GM12865 (cell line): ENCODE results near the gene DIAPH1.

Source experiments
- DNase-seq: peaks from one replicate; pipeline ENCODE4 v3.0.0; 2010; ENCODE audit warnings: low read depth
- H3K4me3 ChIP-seq: 2 replicates; pipeline ENCODE4 v1.5.1; 2011; ENCODE audit warnings: mild to moderate bottlenecking, low read depth, low read length, control low read depth
- TF ChIP-seq, protein P1 (sequence below): IDR thresholded peaks from 2 replicates; pipeline ENCODE4 v1.5.1; 2011; ENCODE audit warnings: low read length, control low read depth, low read depth, inconsistent platforms; ENCODE audit not compliant: insufficient read depth; ENCODE audit errors: missing control alignments

Gene DIAPH1

DNA sequence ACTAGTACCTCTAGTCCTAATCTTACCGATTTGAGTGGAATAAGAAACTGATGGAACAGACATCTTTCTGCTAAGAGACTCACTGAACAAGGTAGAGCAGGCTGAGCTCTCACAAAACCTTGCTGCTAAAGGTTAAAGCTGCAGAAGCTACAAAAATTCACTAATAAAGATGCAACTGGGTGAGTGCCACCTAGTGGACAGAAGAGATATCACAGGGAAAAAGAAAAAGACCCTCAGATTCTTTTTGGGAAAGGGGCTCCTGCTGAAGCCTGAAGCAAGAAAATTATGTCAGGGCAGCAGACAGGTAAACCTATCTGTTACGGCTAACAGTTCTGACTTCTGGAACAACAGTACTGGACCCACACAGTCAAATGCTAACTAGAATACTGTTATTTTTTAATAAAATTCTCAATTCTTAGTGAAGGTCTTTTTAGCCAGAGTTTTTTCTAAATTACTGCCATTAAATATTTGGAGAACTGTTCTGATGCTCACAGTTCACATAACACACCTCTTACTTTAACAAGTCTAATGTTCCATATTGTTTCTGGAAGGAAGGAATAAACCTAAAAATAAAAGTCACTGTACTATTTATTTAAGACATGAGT lies 51.2 kb downstream of the DIAPH1 start:
- TF ChIP-seq, protein P1, sequence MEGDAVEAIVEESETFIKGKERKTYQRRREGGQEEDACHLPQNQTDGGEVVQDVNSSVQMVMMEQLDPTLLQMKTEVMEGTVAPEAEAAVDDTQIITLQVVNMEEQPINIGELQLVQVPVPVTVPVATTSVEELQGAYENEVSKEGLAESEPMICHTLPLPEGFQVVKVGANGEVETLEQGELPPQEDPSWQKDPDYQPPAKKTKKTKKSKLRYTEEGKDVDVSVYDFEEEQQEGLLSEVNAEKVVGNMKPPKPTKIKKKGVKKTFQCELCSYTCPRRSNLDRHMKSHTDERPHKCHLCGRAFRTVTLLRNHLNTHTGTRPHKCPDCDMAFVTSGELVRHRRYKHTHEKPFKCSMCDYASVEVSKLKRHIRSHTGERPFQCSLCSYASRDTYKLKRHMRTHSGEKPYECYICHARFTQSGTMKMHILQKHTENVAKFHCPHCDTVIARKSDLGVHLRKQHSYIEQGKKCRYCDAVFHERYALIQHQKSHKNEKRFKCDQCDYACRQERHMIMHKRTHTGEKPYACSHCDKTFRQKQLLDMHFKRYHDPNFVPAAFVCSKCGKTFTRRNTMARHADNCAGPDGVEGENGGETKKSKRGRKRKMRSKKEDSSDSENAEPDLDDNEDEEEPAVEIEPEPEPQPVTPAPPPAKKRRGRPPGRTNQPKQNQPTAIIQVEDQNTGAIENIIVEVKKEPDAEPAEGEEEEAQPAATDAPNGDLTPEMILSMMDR: peak; percentile 69
- peak; percentile 17 for DNase-seq
- H3K4me3 ChIP-seq: no peak overlapping the region

DNA sequence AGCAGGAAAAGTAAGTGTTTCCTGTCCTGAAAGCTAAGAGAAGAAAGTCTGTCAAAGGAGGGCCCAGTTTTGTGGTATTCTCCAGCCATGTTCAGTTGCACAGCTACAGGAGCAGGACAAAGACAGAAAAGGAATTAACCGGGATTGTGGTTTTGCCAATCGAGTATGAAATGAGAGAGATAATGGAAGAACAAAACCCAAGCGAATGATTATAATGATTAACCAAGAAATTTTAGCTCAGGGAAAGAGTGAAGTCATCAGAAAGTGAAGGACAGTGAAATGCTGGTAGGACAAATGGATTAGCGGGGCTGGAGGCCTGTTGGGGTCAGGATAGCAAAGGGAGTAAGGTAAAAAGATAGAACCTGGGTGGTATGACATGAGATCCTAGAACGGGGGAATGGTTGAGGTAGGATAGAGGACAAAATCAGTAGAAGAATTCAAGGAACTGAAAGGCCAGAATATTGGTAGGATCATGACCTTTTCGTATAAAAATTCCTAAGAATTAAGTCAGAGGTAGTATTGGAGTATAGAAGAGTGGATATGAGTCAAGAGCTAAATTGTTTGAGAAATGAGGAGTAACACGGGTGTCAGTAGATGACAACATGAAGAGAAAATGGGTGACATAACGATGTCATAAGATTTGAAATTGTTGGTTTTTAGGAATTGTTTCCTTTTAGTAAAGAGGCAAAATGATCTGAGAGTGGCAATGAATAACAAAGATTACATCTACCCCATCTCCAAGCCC lies 52.8 kb downstream of the DIAPH1 start:
- H3K4me3 ChIP-seq: no peak overlapping the region
- no peak for DNase-seq
- TF ChIP-seq, protein P1: no peak

DNA sequence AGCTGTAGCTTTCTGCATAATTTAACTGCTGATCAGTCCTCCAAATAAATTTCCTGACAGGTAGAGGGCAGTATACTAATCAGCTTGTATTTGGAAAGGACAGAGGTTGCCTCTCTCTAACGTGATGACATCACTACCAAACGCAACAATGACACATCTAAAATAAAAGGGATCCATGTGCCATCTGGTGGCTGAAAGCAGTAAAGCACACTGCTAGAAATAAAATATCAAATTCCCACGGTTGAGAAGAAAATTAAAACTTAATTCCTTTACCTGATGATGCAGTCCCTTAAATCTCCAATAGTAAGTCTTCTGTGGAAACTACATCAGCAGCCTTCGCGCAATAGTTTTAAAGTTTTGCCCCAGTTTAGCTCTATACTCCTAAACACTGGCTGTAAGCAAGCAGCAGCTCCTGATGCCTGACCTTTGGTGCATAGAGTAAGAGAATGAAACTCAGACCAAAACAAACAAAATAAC lies 54.5 kb downstream of the DIAPH1 start:
- TF ChIP-seq, protein P1: peak; percentile 70
- DNase-seq: peak; percentile 94
- no peak overlapping the region for H3K4me3 ChIP-seq

DNA sequence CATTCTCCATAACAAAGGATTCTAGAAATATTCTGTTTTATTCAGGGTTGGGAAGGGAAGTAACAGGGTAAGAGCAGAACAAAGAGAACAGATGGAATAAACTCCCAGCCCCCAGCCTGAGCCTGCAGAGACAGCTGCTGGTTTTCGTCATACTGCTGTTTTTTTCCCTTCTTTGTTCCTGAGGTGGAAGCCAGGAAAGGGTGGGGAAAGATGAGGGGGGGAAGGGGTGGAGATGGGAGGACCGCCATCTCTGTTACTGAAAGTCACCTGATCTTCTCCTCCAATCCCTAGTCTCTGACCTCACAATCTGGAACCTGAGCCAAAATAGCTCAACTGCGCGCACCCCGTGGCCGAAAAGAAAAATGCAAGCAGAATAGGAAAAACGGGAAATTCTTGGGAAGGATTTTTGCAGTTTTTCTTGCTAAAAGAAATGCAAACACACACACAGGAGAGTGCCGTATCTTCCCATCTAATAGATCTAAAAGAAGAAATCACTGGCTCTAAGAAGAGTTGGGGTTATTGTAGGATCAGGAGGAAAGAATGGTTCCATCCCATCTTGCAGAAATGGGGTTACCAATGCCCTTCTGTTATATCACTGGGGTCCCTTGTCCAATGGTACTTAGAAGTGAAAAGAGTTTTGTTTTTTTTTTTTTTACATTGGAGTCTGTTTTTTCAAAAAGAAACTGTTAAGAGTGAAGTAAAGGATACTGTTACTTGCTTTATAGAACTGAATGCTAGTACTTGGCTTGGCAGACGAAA lies 57.9 kb downstream of the DIAPH1 start:
- H3K4me3 ChIP-seq: no peak overlapping the region
- TF ChIP-seq, protein P1: no peak
- no peak for DNase-seq

DNA sequence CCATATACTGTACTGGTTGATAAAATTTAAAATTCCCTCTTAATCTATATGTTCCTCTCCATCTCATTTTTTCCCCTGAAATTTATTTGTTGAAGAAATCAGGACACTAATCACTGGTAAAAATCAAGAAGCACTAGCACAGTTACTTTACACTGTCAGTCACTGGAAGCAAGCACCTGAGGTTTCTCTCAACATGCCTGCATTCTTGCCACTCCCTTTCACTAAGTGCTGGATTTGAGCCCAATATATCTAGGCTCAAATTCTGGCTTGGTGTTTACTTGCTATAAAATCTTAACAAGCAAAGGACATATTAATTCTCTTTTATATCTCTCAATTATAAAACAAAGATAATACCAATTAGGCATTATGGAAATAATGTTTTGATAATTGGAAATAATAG lies 58.6 kb downstream of the DIAPH1 start:
- TF ChIP-seq, protein P1: no peak
- no peak overlapping the region for H3K4me3 ChIP-seq
- no peak for DNase-seq

DNA sequence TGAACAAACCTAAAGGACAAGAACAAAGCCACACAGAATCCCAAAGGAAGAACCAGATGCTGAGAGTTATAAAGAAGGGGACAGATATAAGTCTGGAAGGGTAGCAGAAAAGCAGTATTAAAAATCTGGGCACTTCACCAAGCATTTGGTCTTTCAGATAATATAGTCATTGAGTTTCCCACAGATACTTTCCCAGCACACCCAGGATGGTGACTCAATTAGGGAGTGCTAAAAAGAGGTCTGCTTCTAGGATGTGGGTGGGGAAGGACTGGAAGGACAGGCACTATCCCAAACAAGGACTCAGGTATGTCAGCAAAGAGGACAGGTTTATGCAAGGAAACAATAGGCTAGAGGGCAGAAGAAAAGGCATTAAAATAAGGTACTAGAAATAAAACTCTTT lies 59.3 kb downstream of the DIAPH1 start:
- no peak overlapping the region for H3K4me3 ChIP-seq
- TF ChIP-seq, protein P1: no peak
- no peak for DNase-seq
